Stimulated activated CD4-positive, alpha-beta T cell treated with anti-CD3 and anti-CD28 coated beads, Interleukin-12 subunit alpha, Interleukin-12 subunit beta, amount 100 ng/mL, for 48 hours (primary cell): ENCODE measurements around the gene MT4.
"Not testable (repeated sequence)": the region's sequence is repeated elsewhere in the genome, so short reads cannot be mapped to it uniquely, and the experiment has no call there.

ENCODE experiments used
- DNase-seq, 3 donors: peaks; one replicate each; pipeline ENCODE4 v3.0.0-alpha.2; 2020; ENCODE audit warnings: low read depth in 2 of 3, low spot score in 1 of 3

The MT4 gene

DNA sequence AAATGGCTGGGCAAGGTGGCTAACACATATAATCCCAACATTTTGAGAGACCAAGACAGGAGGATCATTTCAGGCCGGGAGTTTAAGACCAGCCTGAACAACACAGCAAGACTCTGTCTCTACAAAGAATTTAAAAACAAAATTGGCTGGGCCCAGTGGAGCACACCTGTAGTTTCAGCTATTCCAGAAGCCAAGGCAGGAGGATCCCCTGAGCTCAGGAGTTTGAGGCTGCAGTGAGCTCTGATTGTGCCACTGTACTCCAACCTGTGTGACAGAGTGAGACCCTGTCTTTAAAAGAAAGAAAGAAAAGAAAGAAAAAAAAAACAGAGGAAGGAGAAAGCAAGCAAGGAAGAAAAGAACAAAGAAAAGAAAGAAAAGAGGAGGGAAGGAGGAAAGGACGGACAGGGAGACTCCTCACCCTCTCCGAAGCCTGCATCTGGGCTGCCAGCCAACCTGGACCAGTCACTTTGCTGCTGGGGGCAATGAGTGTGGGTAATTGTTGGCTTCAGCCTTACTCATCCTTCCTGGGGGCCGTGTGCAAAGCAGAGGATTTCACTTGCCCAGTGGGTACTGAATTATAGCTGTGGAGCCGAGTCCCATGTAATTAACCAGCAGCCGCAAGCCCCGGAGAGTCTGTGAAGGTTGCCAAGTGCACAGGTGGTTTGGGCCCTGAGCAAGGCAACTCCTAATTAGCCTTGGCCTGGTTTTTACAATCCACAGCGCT, 6.7 kb upstream of the MT4 start:
- no peak for DNase-seq

- DNase-seq, result no peak
Observed at GRCh38 chr16:56559109-56559508, 5.8 kb upstream of the MT4 start.

- DNase-seq, result no peak
Observed at GRCh38 chr16:56560447-56560846, 4.4 kb upstream of the MT4 start.

GRCh38 chr16:56561126-56561525, 3.7 kb upstream of the MT4 start:
- DNase-seq, result no peak

- no peak for DNase-seq
Observed at GRCh38 chr16:56569971-56570370, 5.1 kb downstream of the MT4 start.

DNA sequence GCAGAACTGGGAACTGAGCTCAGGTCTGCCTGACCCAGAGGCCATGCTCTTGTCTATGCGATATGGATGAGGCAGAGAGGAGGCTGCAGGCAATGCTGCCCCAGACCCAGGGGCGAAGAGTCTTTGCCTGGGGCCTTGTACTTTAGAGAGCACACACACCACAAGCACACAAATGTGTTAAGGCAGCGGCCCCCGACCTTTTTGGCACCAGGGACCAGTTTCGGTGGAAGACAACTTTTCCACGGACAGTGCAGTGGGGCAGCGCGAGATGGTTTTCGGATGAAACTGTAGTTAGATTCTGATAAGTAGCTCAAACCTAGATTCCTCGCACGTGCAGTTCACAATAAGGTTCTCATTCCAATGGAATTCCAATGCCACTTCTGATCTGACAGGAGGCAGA, 6.7 kb downstream of the MT4 start:
- no peak for DNase-seq

GRCh38 chr16:56574625-56575024, 9.8 kb downstream of the MT4 start:
- DNase-seq, result no peak

GRCh38 chr16:56576585-56577299, 11.9 kb downstream of the MT4 start:
- peak; percentile 78 to 82 (median 80) for DNase-seq

DNA sequence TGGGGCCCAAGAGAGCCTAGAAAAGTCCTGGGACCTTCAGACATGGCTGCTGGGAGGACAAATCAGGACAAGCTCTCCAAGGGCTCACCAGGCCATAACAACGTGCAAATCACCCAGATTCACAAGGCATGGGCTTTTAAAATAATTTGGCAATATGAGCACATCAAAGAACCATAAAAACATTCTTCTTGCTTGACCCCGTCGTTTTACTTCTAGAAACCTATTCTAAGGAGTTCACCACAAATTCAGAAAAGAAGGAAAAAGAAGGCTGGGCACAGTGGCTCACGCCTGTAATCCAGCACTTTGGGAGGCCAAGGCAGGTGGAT, 12.4 kb downstream of the MT4 start:
- no peak for DNase-seq

- DNase-seq, result no peak
Observed at GRCh38 chr16:56580391-56581048, 15.6 kb downstream of the MT4 start.

DNA sequence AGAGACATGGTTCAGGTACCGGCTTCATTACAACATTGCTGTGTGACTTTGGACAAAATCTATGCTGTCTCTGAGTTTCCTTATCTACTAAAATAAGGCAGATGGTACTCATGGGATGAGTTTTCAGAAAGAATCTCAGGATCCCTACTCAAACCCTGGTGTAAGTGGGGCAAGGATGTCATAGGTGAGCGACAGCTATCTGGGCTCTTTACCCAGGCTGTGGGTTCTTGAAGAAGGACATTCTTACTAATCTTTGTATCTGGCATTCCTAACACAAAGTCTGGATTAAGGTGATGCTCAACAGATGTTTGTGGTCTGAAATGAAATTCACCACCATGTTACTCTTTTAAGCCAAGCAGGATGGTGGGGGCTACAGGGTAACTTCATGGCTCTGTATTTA, 18.0 kb downstream of the MT4 start:
- not testable (repeated sequence) for DNase-seq

DNA sequence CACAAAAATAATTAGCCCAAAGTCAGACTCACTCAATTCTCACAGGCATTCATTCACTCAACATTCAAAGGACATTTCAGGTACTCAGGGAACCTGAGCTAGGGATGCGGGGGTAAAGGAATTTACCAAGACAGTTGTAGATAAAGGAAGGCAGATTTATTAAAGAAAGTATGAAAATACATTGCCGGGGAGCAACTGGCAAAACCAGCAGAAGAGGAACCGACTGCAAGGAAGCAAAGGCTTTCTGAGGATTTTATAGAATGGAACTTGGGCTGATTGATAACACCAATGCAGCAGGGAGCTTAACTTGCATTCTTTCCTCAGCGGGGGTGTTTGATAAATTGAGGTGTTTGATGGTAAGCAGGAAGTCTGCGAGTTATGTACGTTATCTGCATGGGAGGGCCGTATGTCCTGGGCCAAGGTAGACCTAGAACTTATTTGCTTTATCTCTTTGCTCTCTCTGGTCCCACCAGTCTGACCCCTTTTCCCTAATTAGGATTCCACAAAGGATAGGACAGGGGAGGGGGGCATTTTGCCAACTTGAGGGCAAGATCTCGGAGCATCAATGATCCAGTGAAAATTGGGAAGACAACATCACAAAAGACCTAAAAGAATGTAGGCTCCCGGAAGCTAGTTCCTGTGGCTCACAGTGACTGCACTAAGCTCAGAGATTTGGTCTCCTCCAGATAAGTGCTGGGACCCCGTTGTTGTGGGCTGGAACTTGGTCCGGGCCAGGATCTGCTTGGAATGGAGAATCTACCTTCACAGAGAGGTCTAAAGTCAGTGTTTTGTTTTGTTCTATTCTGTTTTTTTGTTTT, 18.7 kb downstream of the MT4 start:
- DNase-seq, result no peak

DNA sequence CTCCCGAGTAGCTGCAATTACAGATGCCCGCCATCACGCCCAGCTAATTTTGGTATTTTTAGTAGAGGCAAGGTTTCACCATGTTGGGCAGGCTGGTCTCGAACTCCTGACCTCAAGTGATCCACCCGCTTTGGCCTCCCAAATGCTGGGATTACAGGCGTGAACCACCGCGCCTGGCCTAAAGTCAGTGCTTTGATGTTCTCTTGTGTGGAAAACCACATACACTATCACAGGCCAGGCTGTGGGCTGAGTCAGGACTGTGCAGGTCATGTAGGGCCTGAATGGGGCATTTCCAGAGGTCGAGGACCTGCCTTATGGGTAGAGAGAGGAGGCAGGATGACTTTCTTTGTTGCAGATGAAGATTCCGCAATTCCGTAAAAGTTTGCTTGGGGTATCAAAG, 19.4 kb downstream of the MT4 start:
- DNase-seq, result no peak

GRCh38 chr16:56588781-56589140, 23.9 kb downstream of the MT4 start:
- DNase-seq, result no peak

DNA sequence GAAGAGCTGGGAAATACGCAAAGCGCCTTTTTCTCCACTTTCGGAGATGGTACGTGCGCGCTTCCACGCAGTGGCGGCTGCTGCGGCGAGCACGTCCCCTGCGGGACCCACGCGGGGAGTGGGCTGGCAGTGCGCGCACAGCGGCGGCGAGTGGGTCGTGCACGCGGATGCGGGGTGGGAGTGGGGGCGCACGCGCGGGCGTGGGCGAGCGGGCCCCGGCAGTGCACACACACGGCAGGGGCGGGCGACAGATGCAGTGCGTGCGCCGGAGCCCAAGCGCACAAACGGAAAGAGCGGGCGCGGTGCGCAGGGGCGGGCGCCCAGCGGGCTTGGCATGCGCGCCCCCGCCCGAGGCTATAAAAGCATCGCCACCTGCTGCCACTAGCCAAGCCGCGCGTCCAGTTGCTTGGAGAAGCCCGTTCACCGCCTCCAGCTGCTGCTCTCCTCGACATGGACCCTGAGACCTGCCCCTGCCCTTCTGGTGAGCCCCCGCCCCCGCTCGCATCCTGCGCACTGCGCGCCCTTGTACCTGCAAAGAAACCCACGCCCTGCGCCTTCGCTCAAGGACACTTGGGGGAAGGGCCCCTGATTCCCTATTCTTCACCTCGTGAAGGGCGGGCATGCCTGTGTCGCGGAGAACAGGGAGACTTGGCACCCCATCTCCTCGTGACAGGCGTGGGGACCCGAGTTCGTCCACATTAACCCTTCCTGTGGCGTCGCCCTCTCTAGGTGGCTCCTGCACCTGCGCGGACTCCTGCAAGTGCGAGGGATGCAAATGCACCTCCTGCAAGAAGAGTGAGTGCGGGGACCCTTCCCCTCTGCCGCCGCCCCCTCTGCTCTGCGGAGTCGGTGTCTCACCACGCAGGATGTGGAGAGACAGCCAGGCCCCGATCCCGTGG, 24.5 kb downstream of the MT4 start, which contains the start of gene MT3:
MT3 (plus strand) TSS at position 388 of the 899 bp plus-strand sequence; CDS start at position 451, 63 bp downstream.
- no peak for DNase-seq

- no peak for DNase-seq
Observed at GRCh38 chr16:56591377-56592060, 26.6 kb downstream of the MT4 start.

GRCh38 chr16:56593573-56594291, 28.9 kb downstream of the MT4 start:
- no peak for DNase-seq

DNA sequence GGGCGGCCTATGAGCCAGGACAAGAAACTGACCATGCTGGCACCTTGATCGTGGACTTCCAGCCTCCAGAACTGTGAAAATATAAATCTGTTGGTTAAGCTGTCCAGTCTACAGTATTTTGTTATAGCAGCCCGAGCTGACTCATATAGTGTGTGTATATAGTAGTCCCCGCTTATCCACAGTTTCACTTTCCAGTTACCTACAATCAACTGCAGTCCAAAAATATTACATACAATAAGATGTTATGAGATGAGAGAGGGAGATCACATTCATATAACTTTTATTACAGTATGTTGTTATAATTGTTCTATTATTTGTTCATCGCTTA, 29.4 kb downstream of the MT4 start:
- DNase-seq, result no peak

GRCh38 chr16:56600398-56600999, 35.6 kb downstream of the MT4 start:
- no peak for DNase-seq
